GM18861 (cell line): Measurements from ENCODE around the gene TGM5.
"Not testable (repeated sequence)": the region's sequence is repeated elsewhere in the genome, so short reads cannot be mapped to it uniquely, and the experiment has no call there.

Experiments used
- ATAC-seq: cut with Tn5 transposase; IDR thresholded peaks from one replicate; pipeline ENCODE4 v1.9.1; 2021; ENCODE audit not compliant: unreplicated experiment

TGM5 gene

GRCh38 chr15:43266834-43267233 lies at the start of gene TGM5:
Gene TGM5 (minus strand): TSS chr15:43266928. CDS start chr15:43266849, 79 bp downstream.
- no peak for ATAC-seq

GRCh38 chr15:43314171-43314570 lies 47.4 kb upstream of the TGM5 start:
- ATAC-seq = no peak

- ATAC-seq = no peak
These were observed 45.6 kb upstream of the TGM5 start for GRCh38 chr15:43312378-43312777.

GRCh38 chr15:43302205-43302817 lies 35.6 kb upstream of the TGM5 start, which contains the start of gene TGM7:
Gene TGM7 (minus strand): TSS chr15:43302255.
- ATAC-seq = no peak

GRCh38 chr15:43299884-43300283 lies 33.2 kb upstream of the TGM5 start:
- no peak for ATAC-seq

GRCh38 chr15:43299411-43299810 lies 32.7 kb upstream of the TGM5 start:
- no peak for ATAC-seq

- no peak for ATAC-seq
These were observed 27.5 kb upstream of the TGM5 start for GRCh38 chr15:43294091-43294706.

- no peak for ATAC-seq
These were observed 26.7 kb upstream of the TGM5 start for GRCh38 chr15:43293432-43293831.

- no peak for ATAC-seq
These were observed 25.8 kb upstream of the TGM5 start for GRCh38 chr15:43292375-43293078.

GRCh38 chr15:43289656-43290055 lies 22.9 kb upstream of the TGM5 start:
- not testable (repeated sequence) for ATAC-seq

GRCh38 chr15:43287254-43287653 lies 20.5 kb upstream of the TGM5 start:
- no peak for ATAC-seq

- no peak for ATAC-seq
These were observed 19.3 kb upstream of the TGM5 start for GRCh38 chr15:43286074-43286473.

- ATAC-seq = no peak
These were observed 18.9 kb upstream of the TGM5 start for GRCh38 chr15:43285609-43286037.

GRCh38 chr15:43283526-43283925 lies 16.8 kb upstream of the TGM5 start:
- no peak for ATAC-seq

GRCh38 chr15:43281926-43282602 lies 15.3 kb upstream of the TGM5 start:
- ATAC-seq = no peak

GRCh38 chr15:43280996-43281395 lies 14.3 kb upstream of the TGM5 start:
- no peak for ATAC-seq

- no peak for ATAC-seq
These were observed 12.8 kb upstream of the TGM5 start for GRCh38 chr15:43279496-43279895.

- ATAC-seq = no peak
These were observed 12.1 kb upstream of the TGM5 start for GRCh38 chr15:43278869-43279268.

GRCh38 chr15:43277901-43278300 lies 11.2 kb upstream of the TGM5 start:
- no peak for ATAC-seq

- no peak for ATAC-seq
These were observed 10.6 kb upstream of the TGM5 start for GRCh38 chr15:43277231-43277823.

GRCh38 chr15:43276563-43277200 lies 10.0 kb upstream of the TGM5 start:
- no peak for ATAC-seq
